ENCODE measurements around the gene RGS7.
A peak's percentile ranks its signal among the peaks of the same experiment; 100 is the strongest.
"Not testable (repeated sequence)": the region's sequence is repeated elsewhere in the genome, so short reads cannot be mapped to it uniquely, and the experiment has no call there.

Gene RGS7

DNA sequence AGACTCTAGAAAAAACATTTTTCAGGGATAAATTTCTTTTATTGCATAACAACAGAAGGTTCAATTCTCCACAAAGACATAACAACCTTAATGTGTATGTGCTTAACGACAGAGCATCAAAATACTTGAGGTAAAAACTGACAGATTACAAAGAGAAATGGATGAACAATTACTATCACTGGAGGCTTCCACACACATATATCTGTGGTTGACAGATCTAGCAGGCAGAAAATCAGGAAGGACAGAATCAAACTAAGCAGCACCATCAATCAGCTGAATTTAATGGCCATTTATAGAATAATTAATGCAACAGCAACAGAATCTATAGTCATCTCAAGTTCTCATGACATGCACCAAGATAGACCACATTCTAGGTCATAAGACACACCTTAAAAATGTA is 439.0 kb downstream of the RGS7 start:
- no peak for DNase-seq (ENCODE audit: low spot score)

DNA sequence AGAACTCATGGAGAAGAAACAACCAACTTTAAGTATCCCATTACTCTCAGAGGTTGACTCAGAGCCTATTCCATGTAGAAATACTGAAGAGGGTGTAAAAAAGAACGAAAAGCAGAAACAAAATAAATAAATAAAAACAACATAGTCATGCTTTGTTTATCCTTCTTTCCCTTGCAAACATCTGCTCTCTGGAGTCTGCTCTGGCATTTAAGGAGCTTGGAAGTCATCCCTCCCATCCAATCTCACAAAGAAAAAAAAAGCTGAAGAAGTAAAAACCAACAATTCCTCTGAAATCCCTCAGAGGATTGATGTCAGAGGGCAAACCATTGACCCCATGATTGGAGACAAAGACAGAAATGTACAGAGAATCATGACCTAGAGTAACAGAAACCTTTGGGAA is 442.5 kb downstream of the RGS7 start:
- no peak for DNase-seq (ENCODE audit: low spot score)

DNA sequence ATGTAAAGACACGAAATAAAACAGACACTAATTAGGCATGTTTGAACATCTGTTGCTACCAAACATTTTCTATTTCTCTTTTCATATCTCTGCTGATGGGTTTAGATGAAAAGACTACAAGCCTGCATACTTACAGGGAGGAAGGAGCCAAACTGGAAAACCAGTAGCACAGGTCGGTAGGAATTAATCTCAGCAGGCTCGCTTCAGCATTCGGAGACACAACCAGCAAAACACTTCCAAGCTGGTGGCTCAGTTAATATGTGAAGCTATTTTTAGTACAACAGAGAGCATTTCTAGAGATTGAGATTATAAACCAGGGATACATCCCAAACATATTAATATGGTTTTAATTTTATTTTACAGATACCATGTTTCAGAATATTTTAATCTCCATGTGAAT is 444.2 kb downstream of the RGS7 start:
- DNase-seq (ENCODE audit: low spot score): no peak

- no peak for DNase-seq (ENCODE audit: low spot score)
Measured at GRCh38 chr1:240909701-240910457, 447.1 kb downstream of the RGS7 start.

- no peak for DNase-seq (ENCODE audit: low spot score)
Measured at GRCh38 chr1:240906477-240906876, 450.5 kb downstream of the RGS7 start.

DNA sequence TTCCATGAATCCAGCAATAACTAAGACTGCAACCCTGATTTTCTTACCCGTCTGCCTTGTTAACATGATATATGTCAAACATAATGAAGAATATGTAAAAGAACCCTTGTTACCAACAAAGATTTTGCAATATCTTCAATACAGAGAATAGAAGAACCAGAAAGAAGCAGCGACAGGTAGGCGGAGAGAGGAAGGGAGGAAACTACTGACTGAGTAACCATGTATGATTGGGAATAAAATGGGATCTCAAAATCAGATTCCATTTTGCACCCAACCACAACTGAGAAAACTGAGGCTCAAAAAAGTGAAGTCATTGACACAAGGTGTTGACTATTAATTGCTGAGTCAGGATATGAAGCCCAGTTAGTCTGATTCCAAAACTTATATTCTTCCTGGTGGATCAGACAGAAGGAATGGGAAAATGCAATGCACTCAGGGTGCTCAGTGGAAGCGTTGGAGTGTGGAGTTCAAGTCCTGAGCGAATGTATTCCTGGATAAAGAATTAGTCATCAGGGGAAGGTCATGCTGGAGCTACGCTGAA is 451.7 kb downstream of the RGS7 start:
- no peak for DNase-seq (ENCODE audit: low spot score)

DNA sequence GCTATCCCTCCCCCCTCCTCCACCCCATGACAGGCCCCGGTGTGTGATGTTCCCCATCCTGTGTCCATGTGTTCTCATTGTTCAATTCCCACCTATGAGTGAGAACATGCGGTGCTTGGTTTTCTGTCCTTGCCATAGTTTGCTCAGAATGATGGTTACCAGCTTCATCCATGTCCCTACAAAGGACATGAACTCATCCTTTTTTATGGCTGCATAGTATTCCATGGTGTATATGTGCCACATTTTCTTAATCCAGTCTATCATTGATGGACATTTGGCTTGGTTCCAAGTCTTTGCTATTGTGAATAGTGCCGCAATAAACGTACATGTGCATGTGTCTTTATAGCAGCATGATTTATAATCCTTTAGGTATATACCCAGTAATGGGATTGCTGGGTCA is 461.6 kb downstream of the RGS7 start:
- DNase-seq (ENCODE audit: low spot score): not testable (repeated sequence)

DNA sequence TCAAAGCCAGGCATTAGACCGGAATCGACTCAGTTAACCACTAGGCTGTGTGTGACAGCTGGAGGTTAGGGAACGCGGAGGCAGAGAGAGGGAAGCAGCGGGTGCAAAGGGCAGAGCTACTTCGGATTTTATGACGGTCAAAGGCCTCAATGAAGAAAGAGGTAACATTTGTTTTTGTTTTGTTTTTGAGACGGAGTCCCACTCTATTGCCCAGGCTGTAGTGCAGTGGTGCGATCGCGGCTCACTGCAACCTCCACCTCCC is 468.3 kb downstream of the RGS7 start:
- no peak for DNase-seq (ENCODE audit: low spot score)

DNA sequence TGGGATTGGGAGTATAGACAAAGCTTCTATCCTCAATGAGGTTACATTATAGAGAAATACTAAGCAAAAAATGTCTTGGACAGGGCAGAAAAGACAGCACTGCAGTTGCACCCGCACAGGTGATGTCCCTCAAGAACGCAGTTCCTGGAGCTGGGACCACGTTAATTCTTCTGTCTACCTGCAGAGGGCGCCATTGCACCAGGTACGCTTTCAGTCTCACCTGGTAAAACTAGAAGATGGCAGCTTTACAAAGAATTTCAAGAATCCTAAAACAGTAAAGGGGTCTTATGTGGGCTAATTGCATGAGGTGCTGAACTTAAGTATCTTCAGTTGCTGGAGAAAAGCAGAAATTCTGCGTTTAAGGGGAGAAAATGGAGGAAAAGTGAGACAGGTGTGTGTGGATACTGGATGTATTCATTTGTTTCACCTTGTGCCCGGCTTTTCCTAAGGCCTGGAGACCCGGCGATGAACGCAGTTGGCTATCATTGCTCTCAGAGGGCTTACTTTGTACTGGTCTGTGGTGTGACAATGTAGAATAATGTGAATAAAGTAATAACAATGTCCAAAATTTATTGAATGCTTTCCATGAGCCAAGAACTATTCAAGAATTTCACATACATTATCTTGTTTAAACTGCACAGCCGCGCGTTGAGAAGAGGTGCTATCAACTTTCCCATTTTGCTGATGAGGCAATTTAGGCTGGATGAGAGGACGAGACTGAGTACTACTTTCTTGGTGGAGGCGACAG is 468.8 kb downstream of the RGS7 start:
- no peak for DNase-seq (ENCODE audit: low spot score)

- DNase-seq (ENCODE audit: low spot score): no peak
Measured at GRCh38 chr1:240883490-240883889, 473.5 kb downstream of the RGS7 start.

- not testable (repeated sequence) for DNase-seq (ENCODE audit: low spot score)
Measured at GRCh38 chr1:240882656-240883308, 474.2 kb downstream of the RGS7 start.

GRCh38 chr1:240878631-240879030 is 478.4 kb downstream of the RGS7 start:
- DNase-seq (ENCODE audit: low spot score): no peak

DNA sequence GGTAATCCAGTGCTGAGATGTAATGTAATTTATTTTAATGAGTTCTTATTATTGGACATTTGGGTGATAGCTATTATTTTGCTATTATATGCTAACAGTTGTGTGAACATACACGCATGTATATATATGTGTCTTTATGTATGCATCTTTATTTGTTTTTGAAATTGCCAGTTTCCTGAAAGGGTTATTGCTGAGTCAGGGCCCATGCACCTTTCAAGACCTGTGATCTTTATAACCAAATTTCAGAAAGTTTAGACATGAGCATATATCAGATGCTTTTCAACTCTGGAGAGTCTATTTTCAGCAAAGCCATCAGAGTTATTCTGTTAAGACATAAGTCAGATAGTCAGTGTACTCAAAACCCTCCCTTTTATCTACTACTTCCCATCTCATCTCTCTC is 479.4 kb downstream of the RGS7 start:
- DNase-seq (ENCODE audit: low spot score): no peak

DNA sequence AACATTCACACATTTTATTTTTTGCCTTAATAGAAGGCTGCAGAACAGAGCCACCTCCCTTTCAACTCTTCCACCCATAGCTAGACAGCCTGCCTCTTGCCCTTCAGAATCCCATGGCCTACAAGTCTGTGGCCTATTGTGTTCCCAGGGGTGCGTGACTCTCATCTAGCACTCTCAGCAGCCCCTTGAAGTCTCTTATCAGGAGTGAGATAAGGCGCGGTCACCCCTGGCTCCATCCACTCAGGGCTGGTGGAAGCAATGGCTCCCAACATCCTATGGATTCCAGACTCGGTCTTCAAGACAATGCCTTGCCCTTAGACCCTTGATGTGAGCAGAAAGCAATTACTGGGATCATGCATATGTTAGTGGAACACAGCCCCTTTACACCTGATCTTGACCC is 480.9 kb downstream of the RGS7 start:
- DNase-seq (ENCODE audit: low spot score): no peak

GRCh38 chr1:240869071-240869470 is 487.9 kb downstream of the RGS7 start:
- DNase-seq (ENCODE audit: low spot score): peak; percentile 56

DNA sequence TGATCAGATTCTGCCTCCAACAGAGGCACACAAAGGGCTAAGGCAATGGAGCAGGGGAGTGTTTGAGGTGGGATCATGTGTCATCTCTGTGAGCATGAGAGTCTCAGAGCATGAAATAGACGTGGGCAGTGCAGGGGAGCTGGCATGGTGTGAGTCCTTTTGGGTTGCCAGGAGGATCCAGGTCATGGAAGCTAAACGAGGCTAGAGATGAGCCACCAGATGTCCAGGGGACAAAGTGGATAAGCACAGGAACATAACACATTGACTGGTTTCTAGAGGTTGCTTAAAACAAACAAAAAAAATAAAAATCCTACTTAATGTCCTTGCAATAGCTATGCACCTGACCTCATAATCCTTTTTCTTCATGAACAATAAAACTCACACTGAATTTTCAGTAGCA is 490.3 kb downstream of the RGS7 start:
- no peak for DNase-seq (ENCODE audit: low spot score)

- DNase-seq (ENCODE audit: low spot score): no peak
Measured at GRCh38 chr1:240860023-240860422, 497.0 kb downstream of the RGS7 start.

GRCh38 chr1:240854367-240854766 is 502.6 kb downstream of the RGS7 start:
- no peak for DNase-seq (ENCODE audit: low spot score)

GRCh38 chr1:240847325-240847724 is 509.7 kb downstream of the RGS7 start:
- no peak for DNase-seq (ENCODE audit: low spot score)

DNA sequence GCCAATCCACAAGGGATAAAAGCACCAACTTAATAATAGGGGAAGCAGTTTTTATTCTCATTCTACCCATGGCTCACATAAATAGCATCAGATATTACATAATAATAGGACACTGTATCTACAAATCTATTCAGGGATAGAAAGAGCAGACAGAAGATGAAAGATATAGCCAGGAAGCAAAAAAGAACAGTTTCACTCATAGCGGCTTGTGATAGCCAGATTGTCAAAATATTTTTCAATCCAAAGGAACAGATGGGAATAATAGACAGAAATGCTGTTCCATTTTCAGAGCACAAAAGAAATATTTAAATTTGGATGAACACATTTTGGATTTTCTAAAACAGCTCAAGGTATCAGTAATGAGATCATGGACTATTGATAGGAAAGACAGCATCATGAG is 512.5 kb downstream of the RGS7 start:
- DNase-seq (ENCODE audit: low spot score): peak; percentile 14

- DNase-seq (ENCODE audit: low spot score): no peak
Measured at GRCh38 chr1:240843798-240844197, 513.2 kb downstream of the RGS7 start.

DNA sequence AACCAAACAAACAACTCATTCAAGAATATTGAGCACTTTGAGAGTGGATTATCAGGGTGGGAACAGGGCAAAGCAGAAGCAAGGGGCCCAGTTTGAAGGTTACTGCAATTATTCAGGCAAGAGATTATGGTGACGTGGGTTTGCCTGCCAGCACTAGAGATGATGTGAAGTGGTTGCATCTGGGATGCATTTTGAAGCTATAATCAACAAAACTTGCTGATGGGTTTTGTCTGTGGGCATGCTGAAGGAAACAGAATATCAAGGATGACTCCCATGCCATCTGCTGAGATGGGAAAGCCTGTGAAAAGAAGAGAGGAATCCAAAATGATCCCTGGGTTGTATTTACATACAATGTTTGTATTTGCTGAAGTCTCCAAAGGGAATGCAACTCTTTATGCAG is 520.7 kb downstream of the RGS7 start:
- no peak for DNase-seq (ENCODE audit: low spot score)

GRCh38 chr1:240835291-240835690 is 521.7 kb downstream of the RGS7 start:
- no peak for DNase-seq (ENCODE audit: low spot score)

Data from Ammon's horn (tissue), 1 donor.